ENCODE data around the gene CYTH1.

DNA sequence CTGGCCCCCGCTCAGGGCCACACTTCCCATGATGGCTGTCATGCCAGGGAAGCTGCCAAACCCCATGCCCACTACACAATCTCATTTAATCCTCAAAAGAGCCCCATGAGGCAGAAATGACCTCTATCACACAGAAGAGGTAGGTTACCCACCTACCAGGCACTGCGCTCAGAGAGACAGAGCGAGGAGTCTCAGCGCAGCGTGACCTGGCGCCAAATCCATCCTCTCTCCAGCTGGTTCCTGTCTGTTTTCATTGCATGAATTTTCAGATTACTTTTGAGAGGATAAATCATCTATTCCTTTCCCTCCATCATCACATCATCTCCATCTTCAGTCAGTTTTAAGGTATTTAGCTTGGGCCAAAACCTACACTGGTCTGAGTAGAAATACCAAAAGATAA lies 103.4 kb downstream of the CYTH1 start:
- TF ChIP-seq POLR2A (IDR thresholded peaks at IDR 0.05): no peak
- TF ChIP-seq, protein P1, sequence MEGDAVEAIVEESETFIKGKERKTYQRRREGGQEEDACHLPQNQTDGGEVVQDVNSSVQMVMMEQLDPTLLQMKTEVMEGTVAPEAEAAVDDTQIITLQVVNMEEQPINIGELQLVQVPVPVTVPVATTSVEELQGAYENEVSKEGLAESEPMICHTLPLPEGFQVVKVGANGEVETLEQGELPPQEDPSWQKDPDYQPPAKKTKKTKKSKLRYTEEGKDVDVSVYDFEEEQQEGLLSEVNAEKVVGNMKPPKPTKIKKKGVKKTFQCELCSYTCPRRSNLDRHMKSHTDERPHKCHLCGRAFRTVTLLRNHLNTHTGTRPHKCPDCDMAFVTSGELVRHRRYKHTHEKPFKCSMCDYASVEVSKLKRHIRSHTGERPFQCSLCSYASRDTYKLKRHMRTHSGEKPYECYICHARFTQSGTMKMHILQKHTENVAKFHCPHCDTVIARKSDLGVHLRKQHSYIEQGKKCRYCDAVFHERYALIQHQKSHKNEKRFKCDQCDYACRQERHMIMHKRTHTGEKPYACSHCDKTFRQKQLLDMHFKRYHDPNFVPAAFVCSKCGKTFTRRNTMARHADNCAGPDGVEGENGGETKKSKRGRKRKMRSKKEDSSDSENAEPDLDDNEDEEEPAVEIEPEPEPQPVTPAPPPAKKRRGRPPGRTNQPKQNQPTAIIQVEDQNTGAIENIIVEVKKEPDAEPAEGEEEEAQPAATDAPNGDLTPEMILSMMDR (IDR thresholded peaks at IDR 0.05): no peak

Measured in Peyer's patch (tissue), 4 donors.